IMR-90 (cell line): ENCODE measurements around the gene DIP2C. TPM values are rescaled to one million over a fixed set of nuclear protein-coding genes. Genes with fewer than 3 reads are reported as not detected.

Experiments used
- ATAC-seq: fragments of 200-7000 bp; cut with Tn5 transposase; 2 replicates; pipeline ENCODE4 v1.9.1; 2020; ENCODE audit warnings: low read depth, mild to moderate bottlenecking, moderate library complexity
- BruUV-seq: library from RNA; stranded (reverse); fragments of 400-500 nt; replicated peaks from 2 replicates; lab custom pipeline; 2021; lab: Mats Ljungman, UMichigan
- CTCF ChIA-PET: fragments of 300-600 bp; formaldehyde crosslinking; extraction: SDS; loops from one replicate; lab custom pipeline; 2021; ENCODE audit warnings: antibody characterized with exemption; lab: Yijun Ruan, JAX
- POLR2A ChIA-PET: fragments of 300-600 bp; sonication (Branson Sonifier 250); formaldehyde crosslinking; loops from one replicate; lab custom pipeline; 2022; ENCODE audit warnings: antibody characterized with exemption; ENCODE audit not compliant: unreplicated experiment; lab: Charles Lee
- DNase-seq: peaks from one replicate; pipeline ENCODE4 v3.0.0; 2013
- H2AFZ ChIP-seq: replicated peaks from 2 replicates; pipeline ENCODE3; 2013; ENCODE audit warnings: low read length, mild to moderate bottlenecking; ENCODE audit not compliant: poor library complexity
- H2AK5ac ChIP-seq: 2 replicates; pipeline ENCODE4 v1.6.1; 2013; ENCODE audit warnings: low read depth, low read length, inconsistent platforms
- H2AK9ac ChIP-seq: replicated peaks from 2 replicates; pipeline ENCODE3; 2013; ENCODE audit warnings: mild to moderate bottlenecking, low read depth, low read length, moderate library complexity; ENCODE audit not compliant: poor library complexity
- H2BK120ac ChIP-seq: 2 replicates; pipeline ENCODE4 v1.6.1; 2013; ENCODE audit warnings: low read depth, low read length, inconsistent platforms
- H2BK15ac ChIP-seq: 3 replicates; pipeline ENCODE4 v1.6.1; 2013; ENCODE audit warnings: low read depth, low read length, inconsistent platforms
- H2BK20ac ChIP-seq: 2 replicates; pipeline ENCODE4 v1.6.1; 2013; ENCODE audit warnings: low read depth, mild to moderate bottlenecking, inconsistent platforms, low read length, moderate library complexity
- H2BK5ac ChIP-seq: 2 replicates; pipeline ENCODE4 v1.6.1; 2013; ENCODE audit warnings: mild to moderate bottlenecking, low read depth, low read length, inconsistent platforms; ENCODE audit not compliant: poor library complexity, severe bottlenecking
- H3K14ac ChIP-seq: replicated peaks from 2 replicates; pipeline ENCODE4 v1.6.1; 2013; ENCODE audit warnings: low read depth, low read length, inconsistent platforms
- H3K18ac ChIP-seq: 2 replicates; pipeline ENCODE4 v1.6.1; 2013; ENCODE audit warnings: low read depth, low read length, control low read depth
- H3K23ac ChIP-seq: 2 replicates; pipeline ENCODE4 v1.6.1; 2013; ENCODE audit warnings: low read depth, low read length, inconsistent platforms
- H3K27ac ChIP-seq: 2 replicates; pipeline ENCODE4 v1.5.1; 2013; ENCODE audit warnings: mild to moderate bottlenecking, control low read depth, low read length; ENCODE audit not compliant: insufficient read depth
- H3K27me3 ChIP-seq: 2 replicates; pipeline ENCODE4 v1.6.1; 2013; ENCODE audit warnings: low read length; ENCODE audit not compliant: control insufficient read depth, insufficient read depth
- H3K36me3 ChIP-seq: 2 replicates; pipeline ENCODE4 v1.6.1; 2013; ENCODE audit warnings: low read length, mixed read lengths; ENCODE audit not compliant: control insufficient read depth, insufficient read depth
- H3K4ac ChIP-seq: 2 replicates; pipeline ENCODE4 v1.6.1; 2013; ENCODE audit warnings: low read depth, low read length, inconsistent platforms
- H3K4me1 ChIP-seq: 2 replicates; pipeline ENCODE4 v1.6.1; 2013; ENCODE audit warnings: low read length, mixed read lengths; ENCODE audit not compliant: control insufficient read depth, insufficient read depth
- H3K4me2 ChIP-seq: 2 replicates; pipeline ENCODE4 v1.6.1; 2013; ENCODE audit warnings: low read depth, mild to moderate bottlenecking, control low read depth, low read length, moderate library complexity
- H3K4me3 ChIP-seq: 2 replicates; pipeline ENCODE4 v1.5.1; 2013; ENCODE audit warnings: low read depth, mild to moderate bottlenecking, control low read depth, low read length, moderate library complexity; ENCODE audit not compliant: insufficient read depth
- H3K56ac ChIP-seq: 2 replicates; pipeline ENCODE4 v1.6.1; 2013; ENCODE audit warnings: low read length, inconsistent platforms; ENCODE audit not compliant: insufficient read depth; ENCODE audit errors: extremely low read depth
- H3K79me1 ChIP-seq, 2 experiments: 2 replicates each; pipeline ENCODE4 v1.6.1; 2013; ENCODE audit warnings: low read length in 2 of 2, inconsistent platforms in 1 of 2, low read depth in 1 of 2
- H3K9ac ChIP-seq: 2 replicates; pipeline ENCODE4 v1.6.1; 2013; ENCODE audit warnings: low read depth, low read length, control low read depth
- H3K9me1 ChIP-seq: 2 replicates; pipeline ENCODE4 v1.6.1; 2013; ENCODE audit warnings: low read length, inconsistent platforms; ENCODE audit not compliant: insufficient read depth
- H3K9me3 ChIP-seq: 2 replicates; pipeline ENCODE4 v1.6.1; 2013; ENCODE audit warnings: low read length; ENCODE audit not compliant: control insufficient read depth, insufficient read depth
- H4K20me1 ChIP-seq: 2 replicates; pipeline ENCODE4 v1.6.1; 2013; ENCODE audit warnings: low read length, inconsistent platforms; ENCODE audit not compliant: insufficient read depth
- H4K5ac ChIP-seq: 2 replicates; pipeline ENCODE4 v1.6.1; 2013; ENCODE audit warnings: mild to moderate bottlenecking, low read depth, low read length, control low read depth
- H4K8ac ChIP-seq, 2 experiments: 2 replicates each; pipeline ENCODE4 v1.6.1; 2013; ENCODE audit warnings: low read depth in 2 of 2, low read length in 2 of 2, control low read depth in 1 of 2, inconsistent platforms in 1 of 2
- H4K91ac ChIP-seq: 2 replicates; pipeline ENCODE4 v1.6.1; 2013; ENCODE audit warnings: low read depth, low read length, inconsistent platforms; ENCODE audit not compliant: insufficient read depth
- CHD1 ChIP-seq: IDR thresholded peaks from 2 replicates; pipeline ENCODE4 v1.6.1; 2012; ENCODE audit warnings: low read depth, low read length, improper control_type of control experiment
- MXI1 ChIP-seq: IDR thresholded peaks from 2 replicates; pipeline ENCODE4 v1.6.1; 2012; ENCODE audit warnings: low read depth, mild to moderate bottlenecking, low read length, moderate library complexity, borderline replicate concordance
- USF2 ChIP-seq: fragments of 150-350 bp; IDR thresholded peaks from 2 replicates; pipeline ENCODE4 v1.6.1; 2017; ENCODE audit warnings: mild to moderate bottlenecking, antibody characterized with exemption, low read length, low read depth
- WGBS, 2 experiments: methylation state at CpG; one replicate each; pipeline versions ENCODE4 v1.1.5 to v1.1.7; 2013; ENCODE audit warnings: missing lambda C conversion rate in 2 of 2; ENCODE audit not compliant: insufficient read length in 1 of 2; ENCODE audit errors: extremely low coverage in 2 of 2; 5-methylcytosine and 5-hydroxymethylcytosine counted together
- dilution Hi-C: fragments of 300-500 bp; cut with HindIII; formaldehyde crosslinking; loops from one replicate; pipeline ENCODE4 v1.14.3; 2018; ENCODE audit warnings: low sequenced_read_pairs; ENCODE audit not compliant: unreplicated experiment
- in situ Hi-C: fragments of 300-500 bp; cut with MboI; formaldehyde crosslinking; loops from 3 replicates; pipeline ENCODE4 v1.14.3; 2019; ENCODE audit warnings: low sequenced_read_pairs, inconsistent platforms, mixed read lengths
- intact Hi-C: fragments of 100-400 bp; cut with micrococcal nuclease; formaldehyde crosslinking; loops from 2 replicates; pipeline ENCODE4 v1.10.0; 2022
- polyA plus RNA-seq, 3 experiments: library from polyadenylated mRNA; depleted of rRNA; stranded (reverse); fragments of >200 nt; gene quantifications; 2 replicates each; pipeline ENCODE4 v1.2.3, GENCODE V29; 2012; ENCODE audit warnings: low replicate concordance in 1 of 3
- total RNA-seq: library from RNA; depleted of rRNA; stranded (reverse); fragments of >200 nt; gene quantifications from 2 replicates; pipeline ENCODE4 v1.2.3, GENCODE V29; 2012

DIP2C gene
- total and polyA plus RNA-seq, 2 of the 4 experiments (the other 2 are of a cell fraction): 8.6 to 17.3 TPM

- H3K79me1 ChIP-seq: peaks cover 48 to 89% of the 10 kb centered on the region in 2 experiments
- H3K27me3 ChIP-seq: no peaks in the 10 kb centered on the region
- H3K4me1 ChIP-seq: peaks cover 14% of the 10 kb centered on the region
- no peak overlapping the region for H2AK5ac ChIP-seq
- no peak overlapping the region for H2BK120ac ChIP-seq
- H3K4me2 ChIP-seq: no peak overlapping the region
- no peaks in the 10 kb centered on the region for H3K36me3 ChIP-seq
- in situ Hi-C loops: no loop called here
- no TSS peak for BruUV-seq
- WGBS, 2 experiments: no CpG with 5 or more reads among the region's 7 CpGs
- no peak overlapping the region for H2BK20ac ChIP-seq
- H2AFZ ChIP-seq: no peak overlapping the region
- no peak overlapping the region for H3K14ac ChIP-seq
- dilution Hi-C loops: no loop called here
- no peak overlapping the region for H3K23ac ChIP-seq
- H3K4ac ChIP-seq: no peak overlapping the region
- H2BK5ac ChIP-seq: no peak overlapping the region
- H3K4me3 ChIP-seq: no peak overlapping the region
- no peak for TF ChIP-seq USF2
- no peak for TF ChIP-seq CHD1
- no peak for TF ChIP-seq MXI1
- DNase-seq: peak; percentile 36
- peaks cover 85% of the 10 kb centered on the region for H4K20me1 ChIP-seq
- POLR2A ChIA-PET: no interaction called here
- H3K9me3 ChIP-seq: no peaks in the 10 kb centered on the region; the same call in 1 of the 2 replicates
- no peak overlapping the region for H2BK15ac ChIP-seq
- no peak overlapping the region for H3K18ac ChIP-seq
- H3K9me1 ChIP-seq: peaks cover 30% of the 10 kb centered on the region
- intact Hi-C loops: no loop called here
- no peak overlapping the region for H3K56ac ChIP-seq
- H2AK9ac ChIP-seq: no peak overlapping the region
- H4K8ac ChIP-seq: no peak overlapping the region
- no peak overlapping the region for H4K5ac ChIP-seq
- no peak overlapping the region for H3K9ac ChIP-seq
- H4K91ac ChIP-seq: no peak overlapping the region
- CTCF ChIA-PET: no interaction called here
- H3K27ac ChIP-seq: no peak overlapping the region
- no peak for ATAC-seq
Observed at GRCh38 chr10:634256-634655, 55.2 kb downstream of the DIP2C start.
